Tibial nerve (tissue), 3 donors: ENCODE measurements around the gene DGKA.

Source experiments
- POLR2A ChIP-seq, 2 donors: fragments of 450-650 bp; IDR thresholded peaks; one replicate each; pipeline ENCODE4 v1.6.1; 2017; ENCODE audit warnings: antibody characterized with exemption in 2 of 2, mild to moderate bottlenecking in 2 of 2, moderate library complexity in 2 of 2
- TF ChIP-seq, protein P1 (sequence below), 5 experiments: fragments of 200-600 bp in 3 of 5; fragments of 450-650 bp in 2 of 5; sonication (generic) in 3 of 5; IDR thresholded peaks; one replicate each; pipeline ENCODE4 v1.5.1; 2016 to 2019; ENCODE audit warnings: antibody characterized with exemption in 5 of 5, mild to moderate bottlenecking in 3 of 5, moderate library complexity in 2 of 5

DNA sequence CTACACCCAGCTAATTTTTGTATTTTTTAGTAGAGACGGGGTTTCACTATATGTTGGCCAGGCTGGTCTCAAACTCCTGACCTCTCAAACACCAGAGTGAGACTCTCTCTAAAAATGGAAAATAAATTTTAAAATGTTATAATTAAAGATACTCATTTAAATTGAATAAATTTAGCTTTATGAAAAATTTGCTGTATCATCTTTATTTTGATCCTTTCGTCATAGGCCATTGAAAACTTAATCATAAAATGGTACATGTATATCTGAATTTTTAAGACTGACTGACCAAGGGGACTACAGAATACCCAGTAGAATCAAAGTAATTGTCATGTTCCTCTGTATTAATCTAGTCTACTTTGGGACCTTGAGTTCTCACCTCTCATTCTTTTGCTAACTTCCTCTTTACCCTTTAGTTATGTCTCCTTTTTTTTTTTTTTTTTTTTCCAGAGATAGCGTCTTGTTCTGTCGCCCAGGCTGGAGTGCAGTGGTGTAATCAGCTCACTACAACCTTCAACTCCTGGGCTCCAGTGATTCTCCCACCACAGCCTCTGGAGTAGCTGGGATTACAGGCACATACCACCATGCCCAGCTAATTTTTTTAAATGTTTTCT is 52.4 kb downstream of the DGKA start:
- TF ChIP-seq, protein P1, sequence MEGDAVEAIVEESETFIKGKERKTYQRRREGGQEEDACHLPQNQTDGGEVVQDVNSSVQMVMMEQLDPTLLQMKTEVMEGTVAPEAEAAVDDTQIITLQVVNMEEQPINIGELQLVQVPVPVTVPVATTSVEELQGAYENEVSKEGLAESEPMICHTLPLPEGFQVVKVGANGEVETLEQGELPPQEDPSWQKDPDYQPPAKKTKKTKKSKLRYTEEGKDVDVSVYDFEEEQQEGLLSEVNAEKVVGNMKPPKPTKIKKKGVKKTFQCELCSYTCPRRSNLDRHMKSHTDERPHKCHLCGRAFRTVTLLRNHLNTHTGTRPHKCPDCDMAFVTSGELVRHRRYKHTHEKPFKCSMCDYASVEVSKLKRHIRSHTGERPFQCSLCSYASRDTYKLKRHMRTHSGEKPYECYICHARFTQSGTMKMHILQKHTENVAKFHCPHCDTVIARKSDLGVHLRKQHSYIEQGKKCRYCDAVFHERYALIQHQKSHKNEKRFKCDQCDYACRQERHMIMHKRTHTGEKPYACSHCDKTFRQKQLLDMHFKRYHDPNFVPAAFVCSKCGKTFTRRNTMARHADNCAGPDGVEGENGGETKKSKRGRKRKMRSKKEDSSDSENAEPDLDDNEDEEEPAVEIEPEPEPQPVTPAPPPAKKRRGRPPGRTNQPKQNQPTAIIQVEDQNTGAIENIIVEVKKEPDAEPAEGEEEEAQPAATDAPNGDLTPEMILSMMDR (IDR thresholded peaks at IDR 0.05) = no peak
- TF ChIP-seq POLR2A (IDR thresholded peaks at IDR 0.05) = no peak
